Parathyroid adenoma (tissue), 2 donors: ENCODE results near the gene KCNQ1OT1.

Experiments
- H2AFZ ChIP-seq: fragments of 300-600 bp; sonication (generic); one replicate; pipeline ENCODE4 v1.7.0; 2017; ENCODE audit warnings: antibody characterized with exemption, mild to moderate bottlenecking
- H3K27ac ChIP-seq: fragments of 300-600 bp; sonication (generic); one replicate; pipeline ENCODE4 v1.7.0; 2017
- H3K27me3 ChIP-seq: fragments of 300-600 bp; sonication (generic); one replicate; pipeline ENCODE4 v1.7.0; 2017; ENCODE audit warnings: low read length; ENCODE audit not compliant: control insufficient read depth, insufficient read depth
- H3K36me3 ChIP-seq: fragments of 300-600 bp; sonication (generic); one replicate; pipeline ENCODE4 v1.7.0; 2017; ENCODE audit warnings: low read length; ENCODE audit not compliant: control insufficient read depth, insufficient read depth
- H3K4me1 ChIP-seq: fragments of 300-600 bp; sonication (generic); one replicate; pipeline ENCODE4 v1.7.0; 2017; ENCODE audit warnings: control low read depth
- H3K4me2 ChIP-seq: fragments of 300-600 bp; sonication (generic); one replicate; pipeline ENCODE4 v1.7.0; 2017; ENCODE audit warnings: low read length
- H3K4me3 ChIP-seq: fragments of 300-600 bp; sonication (generic); one replicate; pipeline ENCODE4 v1.7.0; 2017; ENCODE audit warnings: low read depth, low read length
- H3K79me2 ChIP-seq: fragments of 300-600 bp; sonication (generic); one replicate; pipeline ENCODE4 v1.7.0; 2017; ENCODE audit warnings: control low read depth
- H3K9ac ChIP-seq: fragments of 300-600 bp; sonication (generic); one replicate; pipeline ENCODE4 v1.7.0; 2017; ENCODE audit warnings: mild to moderate bottlenecking
- H3K9me3 ChIP-seq: fragments of 300-600 bp; sonication (generic); one replicate; pipeline ENCODE4 v1.7.0; 2017; ENCODE audit warnings: low read length; ENCODE audit not compliant: control insufficient read depth
- TF ChIP-seq, protein P1 (sequence below): fragments of 300-600 bp; sonication (generic); IDR thresholded peaks from one replicate; pipeline ENCODE4 v1.7.0; 2017; ENCODE audit warnings: antibody characterized with exemption, mild to moderate bottlenecking
- donor health status: primary hyperparathyroidism.

Gene KCNQ1OT1

DNA sequence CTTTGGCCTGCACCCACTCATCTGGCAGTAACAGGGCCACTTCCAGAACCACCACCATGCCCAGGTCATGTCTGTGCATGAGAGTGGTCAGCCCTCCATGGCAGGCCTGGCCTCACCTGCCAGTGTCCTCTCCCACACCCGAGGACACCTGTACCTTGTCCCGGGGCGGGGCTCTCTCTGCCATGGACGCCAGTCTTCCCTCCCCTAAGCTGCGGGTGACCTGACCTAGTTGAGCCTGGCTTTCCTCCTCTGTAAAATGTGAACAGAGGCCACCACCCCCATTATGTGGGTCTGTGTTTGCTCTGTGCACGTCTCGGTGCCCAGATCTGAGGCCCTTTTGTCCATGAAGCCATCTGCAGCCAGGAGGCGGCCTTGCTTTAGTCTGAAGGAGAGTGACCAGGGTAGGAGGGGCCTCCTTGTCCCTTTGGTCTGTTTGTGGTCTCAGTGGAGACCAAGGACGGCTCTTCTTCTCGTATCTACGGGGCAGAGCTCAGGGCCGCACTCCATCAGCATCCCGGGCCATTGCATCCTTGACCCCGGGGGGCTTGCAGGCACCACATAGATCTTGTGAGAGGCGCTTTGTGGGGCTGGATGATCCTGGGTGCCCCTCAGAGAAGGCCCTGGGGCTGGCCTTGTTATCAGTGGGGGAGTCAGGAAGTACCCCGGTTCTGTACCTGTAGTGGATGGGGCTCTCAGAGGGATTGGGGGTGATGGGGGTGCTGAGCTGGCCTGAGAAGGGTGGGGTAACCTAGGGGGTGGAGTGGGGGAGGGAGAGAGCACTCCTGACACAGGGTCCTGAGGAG is 133.4 kb downstream of the KCNQ1OT1 start:
- H3K4me3 ChIP-seq = no peak overlapping the region
- TF ChIP-seq, protein P1, sequence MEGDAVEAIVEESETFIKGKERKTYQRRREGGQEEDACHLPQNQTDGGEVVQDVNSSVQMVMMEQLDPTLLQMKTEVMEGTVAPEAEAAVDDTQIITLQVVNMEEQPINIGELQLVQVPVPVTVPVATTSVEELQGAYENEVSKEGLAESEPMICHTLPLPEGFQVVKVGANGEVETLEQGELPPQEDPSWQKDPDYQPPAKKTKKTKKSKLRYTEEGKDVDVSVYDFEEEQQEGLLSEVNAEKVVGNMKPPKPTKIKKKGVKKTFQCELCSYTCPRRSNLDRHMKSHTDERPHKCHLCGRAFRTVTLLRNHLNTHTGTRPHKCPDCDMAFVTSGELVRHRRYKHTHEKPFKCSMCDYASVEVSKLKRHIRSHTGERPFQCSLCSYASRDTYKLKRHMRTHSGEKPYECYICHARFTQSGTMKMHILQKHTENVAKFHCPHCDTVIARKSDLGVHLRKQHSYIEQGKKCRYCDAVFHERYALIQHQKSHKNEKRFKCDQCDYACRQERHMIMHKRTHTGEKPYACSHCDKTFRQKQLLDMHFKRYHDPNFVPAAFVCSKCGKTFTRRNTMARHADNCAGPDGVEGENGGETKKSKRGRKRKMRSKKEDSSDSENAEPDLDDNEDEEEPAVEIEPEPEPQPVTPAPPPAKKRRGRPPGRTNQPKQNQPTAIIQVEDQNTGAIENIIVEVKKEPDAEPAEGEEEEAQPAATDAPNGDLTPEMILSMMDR = no peak

DNA sequence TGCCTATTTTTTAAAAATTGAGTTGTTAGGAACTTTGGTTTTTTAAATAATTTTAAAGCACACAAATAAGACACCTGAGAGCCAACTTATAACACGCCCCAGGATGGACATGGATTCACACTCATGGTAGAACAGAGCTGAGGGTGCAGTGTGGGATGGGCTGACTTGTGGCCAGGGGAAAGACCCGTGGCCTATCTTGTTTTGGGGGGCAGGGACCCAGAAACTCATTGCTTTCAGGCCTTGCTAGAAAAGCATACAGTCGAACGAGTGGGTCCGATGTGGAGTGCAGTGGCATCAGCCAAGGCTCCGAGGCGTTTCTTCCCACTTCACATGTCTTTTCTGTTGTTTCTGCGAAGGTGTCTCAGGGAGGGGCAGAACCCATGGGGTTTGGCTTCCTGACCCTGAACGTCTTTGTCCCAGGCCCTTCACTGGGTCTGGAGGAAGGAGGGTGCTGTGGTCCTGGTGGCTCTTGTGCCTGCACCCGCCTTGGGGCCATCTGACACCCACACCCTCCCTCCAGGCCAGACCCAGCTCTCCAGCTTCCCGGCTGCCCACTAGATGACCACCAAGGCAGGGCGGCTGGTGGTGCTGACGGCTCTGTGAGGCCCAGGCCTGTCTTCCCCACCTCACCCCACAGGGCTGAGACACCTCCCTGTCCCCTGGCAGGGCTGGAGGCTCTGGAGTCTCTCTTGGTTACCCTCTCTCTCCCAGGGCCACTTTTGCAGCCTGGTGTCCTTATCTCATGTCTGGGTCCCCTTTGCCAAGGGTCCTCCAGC is 134.2 kb downstream of the KCNQ1OT1 start:
- Histone ChIP-seq H3K27me3 (no peaks in the 10 kb centered on the region), H3K4me3 (no peak overlapping the region), H3K9me3 (no peaks in the 10 kb centered on the region), H3K4me2 (no peak overlapping the region), H2AFZ (no peak overlapping the region), H3K79me2 (no peaks in the 10 kb centered on the region), H3K36me3 (no peaks in the 10 kb centered on the region), H3K4me1 (no peaks in the 10 kb centered on the region), H3K9ac (no peak overlapping the region), H3K27ac (no peak overlapping the region)
- TF ChIP-seq, protein P1 = no peak

More for the DNA sequence above, 133.4 kb downstream of the KCNQ1OT1 start:
- Histone ChIP-seq H3K36me3 (no peaks in the 10 kb centered on the region), H3K27me3 (no peaks in the 10 kb centered on the region), H3K27ac (no peak overlapping the region), H3K79me2 (no peaks in the 10 kb centered on the region), H3K9ac (no peak overlapping the region), H2AFZ (no peak overlapping the region), H3K4me2 (no peak overlapping the region), H3K9me3 (no peaks in the 10 kb centered on the region), H3K4me1 (no peaks in the 10 kb centered on the region)

GRCh38 chr11:2564588-2565425 is 135.0 kb downstream of the KCNQ1OT1 start:
- H2AFZ ChIP-seq = no peak overlapping the region
- H3K27me3 ChIP-seq = no peaks in the 10 kb centered on the region
- H3K79me2 ChIP-seq = no peaks in the 10 kb centered on the region
- H3K4me1 ChIP-seq = no peaks in the 10 kb centered on the region
- no peak overlapping the region for H3K4me2 ChIP-seq
- H3K36me3 ChIP-seq = no peaks in the 10 kb centered on the region
- H3K9me3 ChIP-seq = no peaks in the 10 kb centered on the region
- H3K4me3 ChIP-seq = no peak overlapping the region
- H3K9ac ChIP-seq = no peak overlapping the region
- H3K27ac ChIP-seq = no peak overlapping the region
- TF ChIP-seq, protein P1 = no peak

DNA sequence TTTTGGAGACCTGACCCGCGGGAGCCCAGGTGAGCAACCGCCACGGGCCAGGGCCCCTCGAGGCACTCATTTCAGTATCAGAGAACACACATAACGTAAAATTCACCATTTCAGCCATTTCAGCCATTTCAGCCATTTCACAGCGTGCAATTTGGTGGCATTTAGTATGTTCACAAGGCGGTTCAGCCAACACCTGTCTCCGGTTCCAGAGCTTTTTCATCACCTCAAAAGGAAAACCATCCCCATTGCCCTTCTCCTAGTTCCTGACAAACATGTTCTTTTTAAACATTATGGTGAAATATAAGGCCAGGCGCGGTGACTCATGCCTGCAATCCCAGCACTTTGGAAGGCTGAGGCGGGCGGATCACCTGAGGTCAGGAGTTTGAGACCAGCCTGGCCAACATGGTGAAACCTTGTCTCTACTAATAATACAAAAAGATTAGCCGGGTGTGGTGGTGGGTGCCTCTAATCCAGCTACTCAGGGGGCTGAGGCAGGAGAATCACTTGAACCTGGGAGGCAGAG is 135.7 kb downstream of the KCNQ1OT1 start:
- Histone ChIP-seq H3K9me3 (no peaks in the 10 kb centered on the region), H3K4me3 (no peak overlapping the region), H3K9ac (no peak overlapping the region), H3K27me3 (no peaks in the 10 kb centered on the region), H3K36me3 (no peaks in the 10 kb centered on the region), H3K4me1 (no peaks in the 10 kb centered on the region), H3K27ac (no peak overlapping the region), H3K4me2 (no peak overlapping the region), H2AFZ (no peak overlapping the region), H3K79me2 (no peaks in the 10 kb centered on the region)
- TF ChIP-seq, protein P1 = no peak
